Testis (tissue), 3 donors: ENCODE measurements around the gene DPF1. TPM values are rescaled to one million over a fixed set of nuclear protein-coding genes. Genes with fewer than 3 reads are reported as not detected.
"Not testable (repeated sequence)": the region's sequence is repeated elsewhere in the genome, so short reads cannot be mapped to it uniquely, and the experiment has no call there.

Source experiments
- DNase-seq: peaks from one replicate; pipeline ENCODE4 v3.0.0-alpha.2; 2019
- H3K27ac ChIP-seq, 2 donors: fragments of 200-600 bp; sonication (generic); one replicate each; pipeline ENCODE4 v1.5.1; 2019
- H3K27me3 ChIP-seq: fragments of 200-600 bp; sonication (generic); one replicate; pipeline ENCODE4 v1.5.1; 2019
- H3K36me3 ChIP-seq: fragments of 200-600 bp; sonication (generic); one replicate; pipeline ENCODE4 v1.5.1; 2017; ENCODE audit warnings: low read depth; ENCODE audit errors: missing control alignments
- H3K4me1 ChIP-seq: fragments of 200-600 bp; sonication (generic); one replicate; pipeline ENCODE4 v1.5.1; 2019
- H3K4me3 ChIP-seq, 2 donors: fragments of 200-600 bp; sonication (generic); one replicate each; pipeline ENCODE4 v1.5.1; 2017 to 2019
- H3K9me3 ChIP-seq: fragments of 200-600 bp; sonication (generic); one replicate; pipeline ENCODE4 v1.5.1; 2017
- CTCF ChIP-seq, 3 experiments: fragments of 450-650 bp in 2 of 3; fragments of 200-600 bp in 1 of 3; sonication (generic) in 1 of 3; IDR thresholded peaks; one replicate each; pipeline ENCODE4 v1.5.1; 2016 to 2019; ENCODE audit warnings: antibody characterized with exemption in 3 of 3, mild to moderate bottlenecking in 2 of 3, moderate library complexity in 1 of 3
- POLR2A ChIP-seq: fragments of 450-650 bp; IDR thresholded peaks from one replicate; pipeline ENCODE4 v1.6.1; 2017; ENCODE audit warnings: antibody characterized with exemption, mild to moderate bottlenecking, moderate library complexity
- WGBS, 2 donors: methylation state at CpG; one replicate each; pipeline ENCODE4 v1.1.5; 2018; 5-methylcytosine and 5-hydroxymethylcytosine counted together
- intact Hi-C: fragments of 100-400 bp; cut with DNase I; formaldehyde crosslinking; loops from one replicate; pipeline ENCODE4 v1.15.1; 2023; ENCODE audit warnings: low total_unique reads
- polyA plus RNA-seq: library from polyadenylated mRNA; stranded (reverse); fragments of 350-450 nt; fragmentation: Illumina TruSeq; extraction: RNeasy Lipid Tissue Mini Kit (QIAGEN cat#74804); gene quantifications from one replicate; pipeline ENCODE4 v1.2.3, GENCODE V29; 2014; ENCODE audit warnings: low read depth, low replicate concordance; ENCODE audit not compliant: insufficient read depth
- total RNA-seq, 2 donors: library from RNA; depleted of rRNA; stranded (reverse); fragments of >200 nt; gene quantifications; one replicate each; pipeline ENCODE4 v1.2.3, GENCODE V29; 2016

Gene DPF1
- total and polyA plus RNA-seq, 3 donors from 2014 or later: 3.6 to 6.4 (median 4.7) TPM

- WGBS, 2 donors: 18 to 19% methylated on average over 22 to 67 of the region's 78 CpGs
- no peaks in the 10 kb centered on the region for H3K36me3 ChIP-seq
- H3K27me3 ChIP-seq: no peaks in the 10 kb centered on the region
- H3K9me3 ChIP-seq: no peaks in the 10 kb centered on the region
- H3K4me1 ChIP-seq: peaks cover 21% of the 10 kb centered on the region
- TF ChIP-seq CTCF (IDR thresholded peaks at IDR 0.05) (peak in 1 of 3 experiments; percentile 27), POLR2A (no peak)
- no peak for DNase-seq
- H3K27ac ChIP-seq: peak within 1 kb of the TSS; percentile 74 to 89
- H3K4me3 ChIP-seq: peak within 1 kb of the TSS; percentile 61 to 72
- intact Hi-C loops: loop anchor here (5.0 kb wide), 1 partner anchor 53 kb away; the partner anchor contains the start of genes KCNK6 and YIF1B
These were observed 40.6 kb upstream of the DPF1 start, which contains the start of gene SPINT2 for GRCh38 chr19:38264486-38265212. SPINT2 (plus strand) TSS chr19:38264573; CDS start chr19:38264893, 320 bp downstream.

- H3K36me3 ChIP-seq: no peaks in the 10 kb centered on the region
- TF ChIP-seq POLR2A: no peak
- TF ChIP-seq CTCF (IDR thresholded peaks at IDR 0.05): no peak
- no peaks in the 10 kb centered on the region for H3K9me3 ChIP-seq
- peak overlapping the region; percentile 74 to 89 for H3K27ac ChIP-seq
- peaks cover 21% of the 10 kb centered on the region for H3K4me1 ChIP-seq
- 9 to 11% methylated on average over 24 to 27 of the region's 34 CpGs for WGBS, 2 donors
- peak; percentile 83 for DNase-seq
- peak overlapping the region; percentile 61 to 72 for H3K4me3 ChIP-seq
- no peaks in the 10 kb centered on the region for H3K27me3 ChIP-seq
- intact Hi-C loops: loop anchor here (5.0 kb wide), 1 partner anchor 53 kb away; the partner anchor contains the start of genes KCNK6 and YIF1B
These were observed 39.9 kb upstream of the DPF1 start for GRCh38 chr19:38263689-38264485.

GRCh38 chr19:38262585-38263268, 38.7 kb upstream of the DPF1 start:
- no peak overlapping the region for H3K4me3 ChIP-seq
- TF ChIP-seq POLR2A (no peak), CTCF (IDR thresholded peaks at IDR 0.05) (no peak)
- no peak overlapping the region for H3K27ac ChIP-seq
- H3K27me3 ChIP-seq: no peaks in the 10 kb centered on the region
- intact Hi-C loops: loop anchor here (5.0 kb wide), 1 partner anchor 55 kb away; the partner anchor contains the start of genes KCNK6 and YIF1B
- WGBS, 2 donors: 87 to 91% methylated on average over 7 of the region's 7 CpGs
- H3K36me3 ChIP-seq: no peaks in the 10 kb centered on the region
- DNase-seq: no peak
- peaks cover 15% of the 10 kb centered on the region for H3K4me1 ChIP-seq
- H3K9me3 ChIP-seq: no peaks in the 10 kb centered on the region

GRCh38 chr19:38261942-38262341, 37.9 kb upstream of the DPF1 start:
- not testable (repeated sequence) for H3K27me3 ChIP-seq, H3K4me3 ChIP-seq, DNase-seq, H3K36me3 ChIP-seq, H3K27ac ChIP-seq, H3K9me3 ChIP-seq
- WGBS, 2 donors: 63 to 65% methylated on average over 12 of the region's 12 CpGs
- intact Hi-C loops: loop anchor here (5.0 kb wide), 1 partner anchor 55 kb away; the partner anchor contains the start of genes KCNK6 and YIF1B
- H3K4me1 ChIP-seq: peaks cover 11% of the 10 kb centered on the region
